ENCODE data around the gene TCF4. TPM values are rescaled to one million over a fixed set of nuclear protein-coding genes. Genes with fewer than 3 reads are reported as not detected.
A peak's percentile ranks its signal among the peaks of the same experiment; 100 is the strongest.

TCF4 gene
- total RNA-seq, 6 donors from 2014 or later, result 70.6 to 115 (median 92.4) TPM

DNA sequence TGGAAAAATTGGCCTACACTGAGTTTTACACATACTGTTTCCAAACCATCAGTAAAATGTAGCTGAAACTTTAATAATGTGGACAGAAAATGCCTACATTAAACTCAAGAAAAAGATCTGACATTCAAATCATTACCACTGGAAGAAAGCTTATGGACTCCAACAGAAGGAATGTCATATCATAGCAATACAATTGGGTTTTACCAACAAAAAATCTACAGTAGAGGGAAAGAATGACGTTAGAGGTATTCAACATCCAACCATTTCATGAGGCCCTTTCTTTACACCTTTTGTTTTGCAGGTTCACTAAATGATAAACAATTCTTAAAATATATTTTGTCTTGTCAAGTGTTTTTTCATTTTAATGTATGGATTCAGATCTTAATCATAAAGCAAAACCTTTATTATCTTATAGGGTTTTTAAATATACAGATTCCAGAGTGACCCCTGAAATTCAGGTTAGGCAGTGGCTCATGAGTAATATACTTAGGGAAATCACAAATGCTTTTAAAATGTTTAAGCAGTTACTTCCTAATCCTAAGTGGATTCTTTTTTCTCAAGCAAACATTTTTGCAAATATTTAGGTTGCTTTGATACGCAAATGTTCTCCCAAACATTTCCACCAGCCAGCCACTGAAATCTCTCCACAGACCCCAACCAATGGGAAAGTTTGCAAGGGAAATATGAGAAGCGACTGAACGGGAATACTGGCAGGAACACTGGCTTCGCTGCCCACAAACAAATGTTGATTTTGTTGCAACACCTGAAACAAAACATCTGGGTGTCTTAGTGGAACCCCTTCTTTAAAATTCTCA is 168.7 kb downstream of the TCF4 start:
- Histone ChIP-seq H3K4me3 (peak overlapping the region in 1 of 4 donors; percentile 21), H3K27me3 (no peaks in the 10 kb centered on the region), H3K36me3 (no peaks in the 10 kb centered on the region), H3K27ac (peak overlapping the region; percentile 71 to 80 (median 74)), H3K9me3 (no peaks in the 10 kb centered on the region), H3K4me1 (peaks cover 0 to 38% (median 10%) of the 10 kb centered on the region in 4 donors)
- ATAC-seq (ENCODE audit: low FRiP score in 2 of 2), result no peak
- 53 to 57% methylated on average over 5 of the region's 5 CpGs for WGBS, 2 donors
- TF ChIP-seq EP300 (IDR thresholded peaks at IDR 0.05) (no peak), POLR2A (IDR thresholded peaks at IDR 0.05) (no peak), POLR2AphosphoS5 (IDR thresholded peaks at IDR 0.05) (no peak)
- TF ChIP-seq, protein P1, sequence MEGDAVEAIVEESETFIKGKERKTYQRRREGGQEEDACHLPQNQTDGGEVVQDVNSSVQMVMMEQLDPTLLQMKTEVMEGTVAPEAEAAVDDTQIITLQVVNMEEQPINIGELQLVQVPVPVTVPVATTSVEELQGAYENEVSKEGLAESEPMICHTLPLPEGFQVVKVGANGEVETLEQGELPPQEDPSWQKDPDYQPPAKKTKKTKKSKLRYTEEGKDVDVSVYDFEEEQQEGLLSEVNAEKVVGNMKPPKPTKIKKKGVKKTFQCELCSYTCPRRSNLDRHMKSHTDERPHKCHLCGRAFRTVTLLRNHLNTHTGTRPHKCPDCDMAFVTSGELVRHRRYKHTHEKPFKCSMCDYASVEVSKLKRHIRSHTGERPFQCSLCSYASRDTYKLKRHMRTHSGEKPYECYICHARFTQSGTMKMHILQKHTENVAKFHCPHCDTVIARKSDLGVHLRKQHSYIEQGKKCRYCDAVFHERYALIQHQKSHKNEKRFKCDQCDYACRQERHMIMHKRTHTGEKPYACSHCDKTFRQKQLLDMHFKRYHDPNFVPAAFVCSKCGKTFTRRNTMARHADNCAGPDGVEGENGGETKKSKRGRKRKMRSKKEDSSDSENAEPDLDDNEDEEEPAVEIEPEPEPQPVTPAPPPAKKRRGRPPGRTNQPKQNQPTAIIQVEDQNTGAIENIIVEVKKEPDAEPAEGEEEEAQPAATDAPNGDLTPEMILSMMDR (IDR thresholded peaks at IDR 0.05), result no peak
- DNase-seq, result no peak

DNA sequence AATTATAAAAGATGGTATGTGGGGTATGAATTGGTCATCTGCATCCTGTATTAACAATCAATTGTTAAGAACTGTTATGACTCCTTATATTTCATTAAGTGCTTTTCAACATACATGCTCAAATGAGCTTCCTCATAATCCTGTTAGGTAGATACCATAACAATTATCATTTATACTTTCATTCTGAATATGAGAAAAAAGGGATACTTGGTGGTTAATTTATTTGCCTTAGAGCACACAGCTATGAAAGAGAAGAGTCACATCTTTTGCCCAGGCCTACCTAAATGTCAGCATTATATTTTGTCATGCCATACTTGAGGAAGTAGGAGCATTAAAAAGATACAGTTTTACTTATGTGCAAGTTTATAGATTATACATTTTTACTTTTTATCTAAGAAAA is 169.6 kb downstream of the TCF4 start:
- Histone ChIP-seq H3K4me1 (peaks cover 0 to 38% (median 12%) of the 10 kb centered on the region in 4 donors), H3K9me3 (no peaks in the 10 kb centered on the region), H3K27me3 (no peaks in the 10 kb centered on the region), H3K27ac (peak overlapping the region in 2 of 4 donors; percentile 72 to 80), H3K4me3 (no peak overlapping the region), H3K36me3 (no peaks in the 10 kb centered on the region)
- ATAC-seq (ENCODE audit: low FRiP score in 2 of 2) (no peak), DNase-seq (no peak)
- TF ChIP-seq, protein P1 (IDR thresholded peaks at IDR 0.05), result no peak
- TF ChIP-seq POLR2A (IDR thresholded peaks at IDR 0.05) (no peak), POLR2AphosphoS5 (IDR thresholded peaks at IDR 0.05) (no peak), EP300 (IDR thresholded peaks at IDR 0.05) (no peak)

DNA sequence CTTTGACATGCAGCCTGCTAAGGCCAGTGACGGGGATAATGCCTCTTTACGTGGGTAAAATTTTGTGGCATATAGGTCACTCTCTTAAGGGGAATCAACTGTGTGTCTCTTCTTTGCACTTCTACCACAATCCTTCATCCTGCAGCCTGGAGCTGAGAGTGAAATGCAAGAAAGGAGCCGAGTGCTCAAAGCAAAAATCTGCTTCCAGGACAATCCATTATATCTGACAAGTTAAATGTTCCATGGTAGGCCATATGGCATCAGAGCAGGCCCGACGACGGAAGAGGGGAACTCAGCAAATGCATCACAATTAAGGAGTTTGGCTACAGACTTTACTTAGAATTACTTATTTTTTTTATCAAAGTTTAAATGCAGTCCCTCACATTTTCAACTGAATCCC is 171.2 kb downstream of the TCF4 start:
- Histone ChIP-seq H3K27ac (peak overlapping the region in 2 of 4 donors; percentile 14 to 36), H3K27me3 (no peaks in the 10 kb centered on the region), H3K9me3 (no peaks in the 10 kb centered on the region), H3K4me1 (peaks cover 0 to 38% (median 14%) of the 10 kb centered on the region in 4 donors), H3K4me3 (no peak overlapping the region), H3K36me3 (no peaks in the 10 kb centered on the region)
- DNase-seq, result no peak
- 63 to 78% methylated on average over 6 of the region's 6 CpGs for WGBS, 2 donors
- no peak for TF ChIP-seq POLR2A (IDR thresholded peaks at IDR 0.05)
- TF ChIP-seq, protein P1 (IDR thresholded peaks at IDR 0.05), result no peak
- no peak for TF ChIP-seq EP300 (IDR thresholded peaks at IDR 0.05)
- TF ChIP-seq POLR2AphosphoS5 (IDR thresholded peaks at IDR 0.05), result no peak
- no peak for ATAC-seq (ENCODE audit: low FRiP score in 2 of 2)

DNA sequence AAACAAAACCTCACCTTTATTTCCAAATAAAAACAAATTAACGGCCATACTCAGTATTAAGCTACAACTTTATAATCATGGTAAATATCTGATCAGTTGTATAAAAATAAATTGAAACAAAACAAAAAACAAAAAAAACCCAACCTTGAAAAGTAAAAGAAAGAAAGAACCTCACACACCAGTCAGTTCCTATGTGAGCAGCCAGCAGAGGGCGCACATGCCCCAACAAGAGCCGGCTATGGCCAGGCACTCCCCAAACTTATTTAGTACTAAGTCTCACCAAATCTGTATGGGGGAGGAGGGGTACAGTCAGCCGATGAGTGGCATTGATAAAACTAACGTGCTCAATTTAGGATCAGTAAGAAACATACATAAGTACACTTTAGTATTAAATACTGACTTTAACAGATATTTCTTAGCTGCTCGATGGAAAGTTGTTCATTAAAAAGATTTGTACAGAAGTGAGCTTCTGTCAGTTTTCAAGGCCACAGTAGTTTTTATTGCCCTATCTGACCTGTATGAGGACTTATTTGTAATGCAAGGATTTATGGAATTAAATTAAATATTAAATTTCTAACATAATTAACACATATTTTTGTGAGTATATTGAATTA is 172.6 kb downstream of the TCF4 start:
- 18 to 20% methylated on average over 6 of the region's 6 CpGs for WGBS, 2 donors
- ATAC-seq (ENCODE audit: low FRiP score in 2 of 2), result peak; percentile 79 to 93
- Histone ChIP-seq H3K36me3 (no peaks in the 10 kb centered on the region), H3K27me3 (no peaks in the 10 kb centered on the region), H3K9me3 (no peaks in the 10 kb centered on the region), H3K4me1 (peaks cover 0 to 38% (median 14%) of the 10 kb centered on the region in 4 donors), H3K4me3 (no peak overlapping the region), H3K27ac (peak overlapping the region in 1 of 4 donors; percentile 36)
- TF ChIP-seq POLR2AphosphoS5 (IDR thresholded peaks at IDR 0.05) (peak in 1 of 2 donors; percentile 11), POLR2A (IDR thresholded peaks at IDR 0.05) (no peak)
- TF ChIP-seq, protein P1 (IDR thresholded peaks at IDR 0.05), result peak; percentile 54 to 85 (median 72)
- DNase-seq, result peak; percentile 29 to 86

Measured in upper lobe of left lung (tissue), 6 donors.